Sciatic nerve (tissue), 2 donors: Measurements from ENCODE around the gene ARHGEF17. TPM values are rescaled to one million over a fixed set of nuclear protein-coding genes. Genes with fewer than 3 reads are reported as not detected.

Source experiments
- ATAC-seq: fragments of 200-7000 bp; cut with Tn5 transposase; one replicate; pipeline ENCODE4 v1.9.1; 2020; ENCODE audit warnings: mild to moderate bottlenecking, moderate library complexity
- DNase-seq: peaks from one replicate; pipeline ENCODE4 v3.0.0-alpha.2; 2020; ENCODE audit warnings: low spot score
- intact Hi-C: fragments of 100-400 bp; cut with DNase I; formaldehyde crosslinking; loops from one replicate; pipeline ENCODE4 v1.14.2; 2022
- total RNA-seq: library from RNA; stranded (reverse); fragmentation: NEBNext Ultra II Directional; extraction: Animal tissue kit (Norgen Biotek cat#: 25700); gene quantifications from one replicate; pipeline ENCODE4 v1.2.1, GENCODE V29; 2021
- donor health status: DM: no; HTN: no; CAD: no.
- donor health status: DM: no; HTN: no; CAD: no.

The ARHGEF17 gene
- total RNA-seq, 1 donor from 2014 or later, result 110 TPM

GRCh38 chr11:73394416-73395296 lies 86.6 kb downstream of the ARHGEF17 start:
- no peak for DNase-seq
- ATAC-seq, result no peak
- intact Hi-C loops, result loop anchor here (5.0 kb wide), 1 partner anchor 97 kb away; no protein-coding TSS in a partner anchor

GRCh38 chr11:73395297-73396208 lies 87.5 kb downstream of the ARHGEF17 start:
- intact Hi-C loops, result no loop called here
- no peak for DNase-seq
- ATAC-seq, result no peak

- intact Hi-C loops, result no loop called here
- DNase-seq (no peak), ATAC-seq (no peak)
Measured at GRCh38 chr11:73396251-73396930, 88.3 kb downstream of the ARHGEF17 start.

DNA sequence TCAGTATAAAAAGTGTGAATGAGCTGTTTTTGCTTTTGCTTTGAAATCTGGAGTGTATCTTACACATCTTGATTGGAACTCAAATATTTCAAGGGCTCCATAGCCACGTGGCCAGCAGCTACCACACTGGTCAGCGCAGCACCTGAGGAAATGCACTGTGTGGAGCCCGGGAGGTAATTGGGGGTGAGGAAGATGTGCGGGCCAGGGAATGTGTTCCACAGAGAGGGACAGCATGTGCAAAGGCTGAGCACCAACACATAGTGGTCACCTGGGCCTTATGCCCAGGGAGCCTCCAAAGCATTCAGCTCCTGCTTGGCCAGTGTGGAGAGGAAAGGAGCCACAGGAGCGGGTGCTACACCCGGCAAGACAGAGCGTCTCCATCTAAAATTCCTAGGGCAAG lies 88.9 kb downstream of the ARHGEF17 start:
- intact Hi-C loops, result no loop called here
- no peak for ATAC-seq
- DNase-seq, result no peak

DNA sequence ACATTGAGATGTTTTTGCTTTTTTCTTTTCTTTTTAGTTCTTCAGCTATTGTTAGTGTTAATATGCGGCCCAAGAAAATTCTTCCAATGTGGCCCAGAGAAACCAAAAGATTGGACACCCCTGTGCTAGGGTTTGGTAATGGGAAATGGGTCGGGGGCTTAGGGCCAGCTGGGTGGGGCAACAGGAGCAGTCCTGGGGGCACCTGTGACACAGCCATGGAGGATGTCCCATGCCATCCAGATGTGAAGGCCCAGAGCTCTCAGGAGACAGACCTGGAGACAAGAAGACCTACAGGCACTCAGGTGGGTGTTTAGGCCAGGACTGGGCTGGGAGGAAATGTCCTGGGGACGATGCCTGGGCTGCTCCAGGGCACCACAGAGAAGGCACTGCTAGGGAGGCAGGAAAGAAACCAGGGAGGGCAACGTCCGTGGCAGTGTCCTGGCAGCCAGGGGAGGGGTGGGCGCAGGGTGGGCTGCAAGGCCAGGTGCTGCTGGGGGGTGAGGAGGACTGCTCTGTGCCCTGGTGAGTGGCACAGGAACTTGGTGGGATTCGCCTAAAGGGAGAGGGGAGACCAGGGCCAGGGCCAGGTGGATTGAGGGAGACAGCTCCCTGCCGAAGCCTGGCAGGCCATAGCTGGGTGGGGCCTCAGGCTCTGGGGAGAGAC lies 89.5 kb downstream of the ARHGEF17 start:
- ATAC-seq, result no peak
- DNase-seq, result no peak
- intact Hi-C loops, result no loop called here

- peak; percentile 4 for ATAC-seq
- no peak for DNase-seq
- intact Hi-C loops, result no loop called here
Measured at GRCh38 chr11:73398132-73398526, 90.1 kb downstream of the ARHGEF17 start.

GRCh38 chr11:73398721-73399120 lies 90.6 kb downstream of the ARHGEF17 start:
- ATAC-seq (no peak), DNase-seq (no peak)
- intact Hi-C loops, result no loop called here

DNA sequence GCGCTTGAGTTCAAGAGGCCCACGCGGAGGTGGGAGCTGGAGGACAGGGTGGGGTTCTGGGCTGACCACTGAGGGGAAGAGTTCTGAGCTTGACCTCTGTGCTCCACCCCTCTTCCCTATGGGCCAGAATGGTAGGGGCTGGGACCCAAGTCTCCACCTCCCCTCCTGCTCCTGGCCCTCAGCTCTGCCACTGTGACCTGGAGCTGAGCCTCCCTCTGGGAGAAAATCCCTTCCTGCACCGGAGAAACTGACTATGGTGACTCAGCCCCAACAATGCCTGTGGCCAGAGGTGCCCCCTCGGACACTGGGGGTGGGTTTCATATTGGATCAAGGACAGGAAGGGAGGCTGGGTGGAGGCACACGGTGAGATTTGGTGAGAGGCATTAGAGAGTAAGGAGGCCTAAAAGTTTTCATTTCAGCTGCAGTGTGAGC lies 91.1 kb downstream of the ARHGEF17 start:
- no peak for DNase-seq
- peak; percentile 8 for ATAC-seq
- intact Hi-C loops, result no loop called here

DNA sequence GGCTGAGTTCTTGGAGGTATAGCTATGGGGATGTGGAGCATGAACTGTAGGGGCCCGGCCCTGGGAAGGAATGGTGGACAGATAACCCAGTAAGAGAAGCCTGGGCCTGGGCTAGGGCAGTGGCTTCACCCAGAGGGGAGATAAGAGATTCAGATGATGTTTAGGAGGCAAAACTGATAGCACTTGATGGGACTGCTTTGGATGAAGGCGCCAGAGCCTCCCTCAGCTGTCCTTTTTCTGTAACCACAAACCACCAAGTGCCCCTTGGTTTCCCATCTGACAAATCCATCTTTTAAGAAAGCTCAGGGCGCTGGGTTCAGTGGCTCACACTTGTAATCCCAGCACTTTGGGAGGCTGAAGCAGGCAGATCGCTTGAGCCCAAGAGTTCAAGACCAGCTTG lies 91.6 kb downstream of the ARHGEF17 start:
- ATAC-seq (no peak), DNase-seq (no peak)
- intact Hi-C loops, result loop anchor here (10.0 kb wide), 1 partner anchor 265 kb away; no protein-coding TSS in a partner anchor

DNA sequence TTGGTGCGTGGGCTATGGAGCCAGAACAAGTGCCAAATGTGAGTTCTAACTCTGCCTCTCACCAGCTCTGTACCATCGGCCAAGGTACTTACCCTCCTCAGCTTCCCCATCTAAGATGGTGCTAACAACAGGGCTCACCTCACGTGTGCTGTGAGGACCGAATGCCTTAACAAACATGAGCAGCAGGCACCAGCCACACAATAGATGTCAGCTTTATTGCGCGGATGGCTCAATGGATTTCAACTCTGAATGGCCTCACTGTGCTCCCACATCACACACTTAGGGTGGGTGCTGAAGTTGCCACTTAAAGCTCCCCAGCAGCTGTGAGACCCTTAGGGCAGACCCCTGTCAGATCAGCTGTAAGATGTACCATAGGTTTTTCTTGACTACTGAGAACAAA lies 92.2 kb downstream of the ARHGEF17 start:
- ATAC-seq (no peak), DNase-seq (no peak)
- intact Hi-C loops, result loop anchor here (10.0 kb wide), 1 partner anchor 265 kb away; no protein-coding TSS in a partner anchor

GRCh38 chr11:73401217-73401923 lies 93.3 kb downstream of the ARHGEF17 start:
- intact Hi-C loops, result loop anchor here (10.0 kb wide), 1 partner anchor 263 kb away; no protein-coding TSS in a partner anchor
- no peak for DNase-seq
- ATAC-seq, result no peak

- intact Hi-C loops, result loop anchor here (10.0 kb wide), 1 partner anchor 263 kb away; no protein-coding TSS in a partner anchor
- ATAC-seq (no peak), DNase-seq (no peak)
Measured at GRCh38 chr11:73401924-73402833, 94.1 kb downstream of the ARHGEF17 start.

GRCh38 chr11:73402834-73403185 lies 94.7 kb downstream of the ARHGEF17 start:
- intact Hi-C loops, result loop anchor here (10.0 kb wide), 1 partner anchor 262 kb away; no protein-coding TSS in a partner anchor

GRCh38 chr11:73403541-73403940 lies 95.5 kb downstream of the ARHGEF17 start:
- ATAC-seq (no peak), DNase-seq (no peak)
- intact Hi-C loops, result loop anchor here (10.0 kb wide), 1 partner anchor 261 kb away; no protein-coding TSS in a partner anchor

More at GRCh38 chr11:73402834-73403185, 94.7 kb downstream of the ARHGEF17 start:
- DNase-seq (no peak), ATAC-seq (no peak)

- ATAC-seq (peak; percentile 89), DNase-seq (peak; percentile 84)
- intact Hi-C loops, result loop anchor here (10.0 kb wide), 1 partner anchor 261 kb away; no protein-coding TSS in a partner anchor
Measured at GRCh38 chr11:73404048-73404447, 96.0 kb downstream of the ARHGEF17 start.

DNA sequence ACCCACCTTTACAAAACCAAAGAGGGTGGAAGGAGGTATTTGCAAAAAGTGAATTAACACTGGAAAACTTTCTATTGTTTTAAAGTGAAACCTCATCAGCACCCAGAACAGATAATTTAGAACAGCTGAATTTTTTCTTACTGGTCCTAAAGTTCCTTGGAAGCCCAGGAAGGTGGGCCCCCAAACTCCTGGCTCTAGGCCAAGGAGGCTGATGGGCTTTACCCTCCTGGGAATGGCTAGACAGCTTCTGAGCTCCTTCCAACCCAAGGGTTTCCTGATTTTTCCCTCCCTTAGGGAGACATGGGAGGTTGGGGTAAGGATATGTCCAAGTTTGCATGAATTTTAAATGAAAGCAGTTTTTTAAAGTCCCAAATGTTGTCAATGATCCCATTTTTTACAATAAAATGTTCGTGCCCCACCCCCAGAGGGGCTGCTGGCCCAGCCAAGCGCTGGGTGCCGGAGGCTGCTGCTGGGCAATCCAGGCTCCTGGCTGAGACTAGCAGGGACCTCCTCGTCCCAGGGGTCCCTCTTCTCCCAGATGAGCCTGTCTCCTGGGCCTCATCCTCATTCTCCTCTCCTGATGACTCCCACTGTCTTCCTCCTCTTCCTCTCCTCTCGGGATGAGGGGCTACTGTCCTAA lies 96.5 kb downstream of the ARHGEF17 start:
- ATAC-seq (no peak), DNase-seq (no peak)
- intact Hi-C loops, result loop anchor here (10.0 kb wide), 1 partner anchor 260 kb away; no protein-coding TSS in a partner anchor
